Body of pancreas (tissue), 4 donors: ENCODE results near the gene XRN2.

Source experiments
- POLR2A ChIP-seq, 3 donors: fragments of 450-650 bp; IDR thresholded peaks; one replicate each; pipeline ENCODE4 v1.6.1; 2016; ENCODE audit warnings: antibody characterized with exemption in 3 of 3, mild to moderate bottlenecking in 2 of 3
- TF ChIP-seq, protein P1 (sequence below), 7 experiments: fragments of 450-650 bp in 4 of 7; fragments of 200-600 bp in 3 of 7; sonication (generic) in 3 of 7; IDR thresholded peaks; one replicate each; pipeline ENCODE4 v1.5.1; 2016 to 2019; ENCODE audit warnings: antibody characterized with exemption in 7 of 7

DNA sequence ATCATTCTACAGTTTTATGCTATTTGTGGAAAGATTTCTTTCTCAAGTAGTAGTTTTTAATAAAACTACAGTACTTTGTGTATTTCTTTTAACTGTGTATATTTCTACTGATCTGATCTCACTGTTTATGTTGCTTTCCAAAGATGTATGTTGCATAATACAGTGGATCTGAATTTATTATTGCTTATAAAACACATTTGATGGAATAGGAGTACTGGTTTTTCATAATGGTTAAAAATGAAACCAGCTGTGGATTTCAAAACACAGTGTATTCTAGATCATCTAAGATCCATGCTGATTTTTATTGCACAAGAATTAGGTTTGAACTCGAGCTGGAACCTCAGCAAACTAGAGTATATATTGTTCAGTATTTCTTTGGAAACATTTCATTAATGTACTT, 86.2 kb downstream of the XRN2 start:
- TF ChIP-seq, protein P1, sequence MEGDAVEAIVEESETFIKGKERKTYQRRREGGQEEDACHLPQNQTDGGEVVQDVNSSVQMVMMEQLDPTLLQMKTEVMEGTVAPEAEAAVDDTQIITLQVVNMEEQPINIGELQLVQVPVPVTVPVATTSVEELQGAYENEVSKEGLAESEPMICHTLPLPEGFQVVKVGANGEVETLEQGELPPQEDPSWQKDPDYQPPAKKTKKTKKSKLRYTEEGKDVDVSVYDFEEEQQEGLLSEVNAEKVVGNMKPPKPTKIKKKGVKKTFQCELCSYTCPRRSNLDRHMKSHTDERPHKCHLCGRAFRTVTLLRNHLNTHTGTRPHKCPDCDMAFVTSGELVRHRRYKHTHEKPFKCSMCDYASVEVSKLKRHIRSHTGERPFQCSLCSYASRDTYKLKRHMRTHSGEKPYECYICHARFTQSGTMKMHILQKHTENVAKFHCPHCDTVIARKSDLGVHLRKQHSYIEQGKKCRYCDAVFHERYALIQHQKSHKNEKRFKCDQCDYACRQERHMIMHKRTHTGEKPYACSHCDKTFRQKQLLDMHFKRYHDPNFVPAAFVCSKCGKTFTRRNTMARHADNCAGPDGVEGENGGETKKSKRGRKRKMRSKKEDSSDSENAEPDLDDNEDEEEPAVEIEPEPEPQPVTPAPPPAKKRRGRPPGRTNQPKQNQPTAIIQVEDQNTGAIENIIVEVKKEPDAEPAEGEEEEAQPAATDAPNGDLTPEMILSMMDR (IDR thresholded peaks at IDR 0.05) = no peak
- TF ChIP-seq POLR2A (IDR thresholded peaks at IDR 0.05) = no peak
